ENCODE measurements around the gene GNS. TPM values are rescaled to one million over a fixed set of nuclear protein-coding genes. Genes with fewer than 3 reads are reported as not detected.
A peak's percentile ranks its signal among the peaks of the same experiment; 100 is the strongest.

GNS gene
- total and polyA plus RNA-seq, 3 experiments from 2014 or later: 20.7 to 47.5 (median 21.1) TPM

- no peaks in the 10 kb centered on the region for H3K9me3 Mint-ChIP-seq
- H3K36me3 ChIP-seq (ENCODE audit: insufficient read depth, low read length): no peaks in the 10 kb centered on the region
- H3K4me3 ChIP-seq (ENCODE audit: low read length): peak overlapping the region; percentile 66
- peaks cover 0 to 12% (median 6%) of the 10 kb centered on the region in 3 donors for H3K36me3 Mint-ChIP-seq
- ChIA-PET CTCF (interaction anchor here (3.9 to 5.0 kb wide), 2 partner anchors 10 to 61 kb away, joined by 25 to 78 read pairs; partner anchors contain the start of gene RASSF3), POLR2A (interaction anchor here (0.7 to 1.8 kb wide), 2 partner anchors 9 to 10 kb away, joined by 3 read pairs; no protein-coding TSS in a partner anchor)
- no peaks in the 10 kb centered on the region for H3K27me3 ChIP-seq (ENCODE audit: insufficient read depth, low read length, poor library complexity, severe bottlenecking)
- no peaks in the 10 kb centered on the region for H3K27me3 Mint-ChIP-seq
- no peaks in the 10 kb centered on the region for H3K9me3 ChIP-seq (ENCODE audit: low read length)
- peaks cover 92 to 96% (median 95%) of the 10 kb centered on the region in 3 donors for H3K4me1 Mint-ChIP-seq
- H3K4me1 ChIP-seq (ENCODE audit: insufficient read depth, low read length): peaks cover 94% of the 10 kb centered on the region
- no peak for DNase-seq
- peak overlapping the region; percentile 27 for H3K27ac ChIP-seq (ENCODE audit: low read depth, low read length)
- peak overlapping the region; percentile 85 to 94 (median 92) for H3K4me3 Mint-ChIP-seq
- H3K27ac Mint-ChIP-seq: peak overlapping the region; percentile 91 to 99 (median 96)
Measured at GRCh38 chr12:64670919-64671639, 88.1 kb downstream of the GNS start.

DNA sequence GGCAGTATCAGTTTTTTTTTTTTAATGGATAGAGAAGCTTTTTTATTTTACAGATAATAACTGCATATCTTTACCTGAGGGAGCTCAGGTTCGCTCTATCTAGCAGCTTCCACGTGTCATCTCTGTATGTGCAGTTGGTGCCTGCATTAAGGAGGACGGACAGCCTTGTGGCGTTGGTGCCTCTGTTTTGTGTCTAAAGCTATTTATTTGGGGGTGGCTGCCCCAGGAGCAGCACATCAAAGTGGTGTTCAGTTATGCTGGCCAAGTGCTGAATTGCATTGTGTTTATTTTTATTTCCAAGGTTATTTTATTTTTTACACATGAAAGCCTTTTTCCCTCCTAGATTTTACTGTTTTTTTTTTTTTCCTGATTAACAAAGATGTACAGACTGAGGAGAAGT is 89.2 kb downstream of the GNS start:
- H3K4me1 Mint-ChIP-seq: peaks cover 93 to 96% (median 95%) of the 10 kb centered on the region in 3 donors
- no peaks in the 10 kb centered on the region for H3K27me3 Mint-ChIP-seq
- DNase-seq: peak in 2 of 5 donors; percentile 31 to 39
- POLR2A ChIA-PET: interaction anchor here (0.6 to 3.6 kb wide), 11 partner anchors 9 to 216 kb away, joined by 3 to 49 read pairs (median 6); partner anchors contain the start of gene RASSF3
- peaks cover 0 to 9% (median 6%) of the 10 kb centered on the region in 3 donors for H3K36me3 Mint-ChIP-seq
- peak overlapping the region; percentile 85 to 94 (median 92) for H3K4me3 Mint-ChIP-seq
- Histone ChIP-seq H3K4me3 (ENCODE audit: low read length) (peak overlapping the region; percentile 66), H3K27ac (ENCODE audit: low read depth, low read length) (peak overlapping the region; percentile 79), H3K9me3 (ENCODE audit: low read length) (no peaks in the 10 kb centered on the region), H3K36me3 (ENCODE audit: insufficient read depth, low read length) (no peaks in the 10 kb centered on the region), H3K27me3 (ENCODE audit: insufficient read depth, low read length, poor library complexity, severe bottlenecking) (no peaks in the 10 kb centered on the region), H3K4me1 (ENCODE audit: insufficient read depth, low read length) (peaks cover 94% of the 10 kb centered on the region)
- CTCF ChIA-PET: interaction anchor here (0.8 to 5.0 kb wide), 12 partner anchors 11 to 121 kb away, joined by 3 to 78 read pairs (median 4); partner anchors contain the start of gene RASSF3
- H3K9me3 Mint-ChIP-seq: no peaks in the 10 kb centered on the region
- peak overlapping the region; percentile 91 to 99 (median 96) for H3K27ac Mint-ChIP-seq

GRCh38 chr12:64669270-64669842 is 89.8 kb downstream of the GNS start:
- POLR2A ChIA-PET: interaction anchor here (0.5 to 3.6 kb wide), 11 partner anchors 10 to 216 kb away, joined by 3 to 49 read pairs (median 6); partner anchors contain the start of gene RASSF3
- peaks cover 93 to 96% (median 95%) of the 10 kb centered on the region in 3 donors for H3K4me1 Mint-ChIP-seq
- H3K4me3 ChIP-seq (ENCODE audit: low read length): peak overlapping the region; percentile 66
- H3K4me3 Mint-ChIP-seq: peak overlapping the region; percentile 85 to 94 (median 92)
- H3K27ac ChIP-seq (ENCODE audit: low read depth, low read length): peak overlapping the region; percentile 79
- H3K27me3 ChIP-seq (ENCODE audit: insufficient read depth, low read length, poor library complexity, severe bottlenecking): no peaks in the 10 kb centered on the region
- no peaks in the 10 kb centered on the region for H3K27me3 Mint-ChIP-seq
- peak; percentile 28 to 85 (median 70) for DNase-seq
- H3K9me3 Mint-ChIP-seq: no peaks in the 10 kb centered on the region
- CTCF ChIA-PET: interaction anchor here (0.8 to 5.0 kb wide), 13 partner anchors 12 to 120 kb away, joined by 3 to 78 read pairs (median 4); partner anchors contain the start of gene RASSF3
- no peaks in the 10 kb centered on the region for H3K36me3 ChIP-seq (ENCODE audit: insufficient read depth, low read length)
- H3K9me3 ChIP-seq (ENCODE audit: low read length): no peaks in the 10 kb centered on the region
- H3K4me1 ChIP-seq (ENCODE audit: insufficient read depth, low read length): peaks cover 99% of the 10 kb centered on the region
- H3K27ac Mint-ChIP-seq: peak overlapping the region; percentile 91 to 99 (median 96)
- peaks cover 0 to 9% (median 6%) of the 10 kb centered on the region in 3 donors for H3K36me3 Mint-ChIP-seq

DNA sequence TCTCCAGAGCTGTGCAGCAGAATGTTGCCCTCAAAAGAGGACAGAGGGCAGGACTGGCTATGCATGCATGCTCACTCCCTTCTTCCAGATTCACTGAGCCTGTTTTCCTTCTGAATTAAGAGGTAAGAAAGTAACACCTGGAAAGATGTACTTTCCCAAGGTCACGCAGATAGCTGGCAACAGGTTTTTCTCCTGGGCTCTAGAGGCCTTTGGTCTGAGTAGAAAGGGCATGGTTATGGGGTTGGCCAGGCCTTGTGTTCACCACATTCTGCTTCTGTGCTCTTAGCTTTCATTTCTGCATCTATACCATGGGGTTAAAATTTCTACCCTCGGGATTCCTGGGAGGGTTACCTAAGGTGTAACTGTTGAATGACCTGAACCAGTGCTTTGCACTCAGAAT is 91.4 kb downstream of the GNS start:
- peaks cover 0 to 13% (median 4%) of the 10 kb centered on the region in 3 donors for H3K36me3 Mint-ChIP-seq
- Histone ChIP-seq H3K27ac (ENCODE audit: low read depth, low read length) (peak overlapping the region; percentile 41), H3K27me3 (ENCODE audit: insufficient read depth, low read length, poor library complexity, severe bottlenecking) (no peaks in the 10 kb centered on the region), H3K4me3 (ENCODE audit: low read length) (peak overlapping the region; percentile 30), H3K36me3 (ENCODE audit: insufficient read depth, low read length) (no peaks in the 10 kb centered on the region), H3K4me1 (ENCODE audit: insufficient read depth, low read length) (peaks cover 92% of the 10 kb centered on the region), H3K9me3 (ENCODE audit: low read length) (no peaks in the 10 kb centered on the region)
- no peak for DNase-seq
- ChIA-PET POLR2A (interaction anchor here (0.7 to 3.6 kb wide), 5 partner anchors 11 to 30 kb away, joined by 3 to 49 read pairs (median 5); no protein-coding TSS in a partner anchor), CTCF (interaction anchor here (0.9 to 5.0 kb wide), 6 partner anchors 14 to 119 kb away, joined by 3 to 78 read pairs (median 19); partner anchors contain the start of gene RASSF3)
- no peaks in the 10 kb centered on the region for H3K9me3 Mint-ChIP-seq
- peak overlapping the region in 6 of 7 donors; percentile 26 to 94 (median 92) for H3K4me3 Mint-ChIP-seq
- peaks cover 88 to 94% (median 93%) of the 10 kb centered on the region in 3 donors for H3K4me1 Mint-ChIP-seq
- no peaks in the 10 kb centered on the region for H3K27me3 Mint-ChIP-seq
- peak overlapping the region; percentile 70 to 99 (median 96) for H3K27ac Mint-ChIP-seq

DNA sequence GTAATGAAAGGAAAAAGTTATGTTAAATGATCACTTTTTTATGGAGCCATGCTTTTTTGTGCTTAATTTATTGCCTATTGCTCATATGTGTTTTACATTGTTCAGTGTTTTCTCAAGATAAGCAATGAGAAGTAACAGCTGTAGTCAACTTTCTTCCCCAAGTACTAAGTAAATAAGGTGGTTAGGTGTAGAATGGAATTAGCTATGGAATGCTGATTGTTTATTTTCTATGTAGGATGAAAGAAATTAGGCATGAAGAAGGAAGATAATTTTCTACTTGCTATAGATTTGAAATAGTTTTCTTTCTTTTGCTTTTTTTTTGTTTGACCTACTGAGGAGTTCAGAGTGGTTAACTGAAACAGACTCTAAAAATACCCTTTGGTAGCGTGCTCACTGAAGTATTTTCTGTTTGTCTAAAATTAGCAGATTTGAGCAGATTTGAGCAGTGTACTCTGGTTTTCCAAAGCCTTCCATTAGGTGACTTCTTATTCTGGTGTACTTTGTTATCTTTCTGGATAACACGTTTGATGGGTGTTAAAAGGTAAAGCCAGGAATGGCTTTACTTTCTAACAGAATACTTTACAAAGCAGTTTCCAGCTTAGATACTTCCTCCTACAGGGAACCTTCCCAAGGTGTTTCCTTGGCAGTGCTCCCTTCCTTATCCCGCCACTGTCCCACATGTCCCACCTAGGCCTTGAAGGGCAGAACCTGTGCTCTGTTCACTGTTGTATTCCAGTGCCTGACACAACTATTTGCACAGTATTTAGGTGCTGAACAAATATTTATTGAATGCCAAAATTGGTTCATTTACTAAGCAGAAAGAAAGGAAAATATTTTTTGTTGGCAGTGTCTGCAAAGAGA is 92.9 kb downstream of the GNS start:
- H3K4me1 ChIP-seq (ENCODE audit: insufficient read depth, low read length): peaks cover 92% of the 10 kb centered on the region
- Mint-ChIP-seq H3K4me1 (peaks cover 88 to 94% (median 94%) of the 10 kb centered on the region in 3 donors), H3K9me3 (no peaks in the 10 kb centered on the region), H3K27me3 (no peaks in the 10 kb centered on the region), H3K27ac (peak overlapping the region; percentile 70 to 99 (median 97)), H3K36me3 (peaks cover 0 to 9% (median 3%) of the 10 kb centered on the region in 3 donors), H3K4me3 (peak overlapping the region; percentile 5 to 92 (median 72))
- peak overlapping the region; percentile 32 for H3K4me3 ChIP-seq (ENCODE audit: low read length)
- ChIA-PET POLR2A (no interaction called here), CTCF (interaction anchor here (1.0 to 5.0 kb wide), 6 partner anchors 14 to 117 kb away, joined by 3 to 78 read pairs (median 12); no protein-coding TSS in a partner anchor)
- H3K9me3 ChIP-seq (ENCODE audit: low read length): no peaks in the 10 kb centered on the region
- no peaks in the 10 kb centered on the region for H3K27me3 ChIP-seq (ENCODE audit: insufficient read depth, low read length, poor library complexity, severe bottlenecking)
- H3K27ac ChIP-seq (ENCODE audit: low read depth, low read length): no peak overlapping the region
- no peak for DNase-seq
- H3K36me3 ChIP-seq (ENCODE audit: insufficient read depth, low read length): no peaks in the 10 kb centered on the region

- H3K9me3 Mint-ChIP-seq: no peaks in the 10 kb centered on the region
- peak overlapping the region; percentile 32 for H3K4me3 ChIP-seq (ENCODE audit: low read length)
- peak overlapping the region; percentile 5 to 92 (median 72) for H3K4me3 Mint-ChIP-seq
- H3K27me3 ChIP-seq (ENCODE audit: insufficient read depth, low read length, poor library complexity, severe bottlenecking): no peaks in the 10 kb centered on the region
- H3K4me1 Mint-ChIP-seq: peaks cover 86 to 94% (median 93%) of the 10 kb centered on the region in 3 donors
- H3K4me1 ChIP-seq (ENCODE audit: insufficient read depth, low read length): peaks cover 92% of the 10 kb centered on the region
- no peaks in the 10 kb centered on the region for H3K27me3 Mint-ChIP-seq
- ChIA-PET POLR2A (interaction anchor here (0.5 kb wide), 1 partner anchor 40 kb away, joined by 3 read pairs; no protein-coding TSS in a partner anchor), CTCF (interaction anchor here (1.0 to 3.4 kb wide), 5 partner anchors 15 to 117 kb away, joined by 3 to 16 read pairs (median 3); no protein-coding TSS in a partner anchor)
- H3K9me3 ChIP-seq (ENCODE audit: low read length): no peaks in the 10 kb centered on the region
- H3K27ac ChIP-seq (ENCODE audit: low read depth, low read length): no peak overlapping the region
- H3K36me3 ChIP-seq (ENCODE audit: insufficient read depth, low read length): no peaks in the 10 kb centered on the region
- H3K27ac Mint-ChIP-seq: peak overlapping the region; percentile 70 to 99 (median 97)
- peaks cover 0 to 10% (median 3%) of the 10 kb centered on the region in 3 donors for H3K36me3 Mint-ChIP-seq
- peak; percentile 37 to 71 (median 65) for DNase-seq
Measured at GRCh38 chr12:64665514-64665913, 93.7 kb downstream of the GNS start.
